ENCODE data around the gene TMEM269.
"Not testable (repeated sequence)": the region's sequence is repeated elsewhere in the genome, so short reads cannot be mapped to it uniquely, and the experiment has no call there.

TMEM269 gene

DNA sequence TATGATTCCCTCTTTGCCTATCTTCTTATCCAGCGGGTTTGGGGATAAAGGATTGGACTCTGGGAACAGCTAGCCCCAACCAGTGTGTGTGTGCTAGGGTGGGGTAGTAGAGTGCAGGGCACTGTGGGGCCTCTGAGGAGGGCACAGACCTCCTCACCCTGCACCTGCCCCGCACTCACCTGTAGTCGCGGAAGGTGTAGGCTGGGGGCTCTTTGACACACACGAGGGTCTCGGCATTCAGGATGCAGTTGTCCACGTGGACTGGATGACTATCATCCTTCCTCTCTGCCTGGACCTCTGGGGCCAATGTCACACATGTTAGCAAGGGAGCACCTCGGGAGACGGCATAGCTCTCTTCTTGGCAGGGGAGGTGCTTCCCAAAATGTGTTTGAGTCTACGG lies 36.8 kb upstream of the TMEM269 start:
- no peak for DNase-seq (ENCODE audit: low read depth, low spot score)

DNA sequence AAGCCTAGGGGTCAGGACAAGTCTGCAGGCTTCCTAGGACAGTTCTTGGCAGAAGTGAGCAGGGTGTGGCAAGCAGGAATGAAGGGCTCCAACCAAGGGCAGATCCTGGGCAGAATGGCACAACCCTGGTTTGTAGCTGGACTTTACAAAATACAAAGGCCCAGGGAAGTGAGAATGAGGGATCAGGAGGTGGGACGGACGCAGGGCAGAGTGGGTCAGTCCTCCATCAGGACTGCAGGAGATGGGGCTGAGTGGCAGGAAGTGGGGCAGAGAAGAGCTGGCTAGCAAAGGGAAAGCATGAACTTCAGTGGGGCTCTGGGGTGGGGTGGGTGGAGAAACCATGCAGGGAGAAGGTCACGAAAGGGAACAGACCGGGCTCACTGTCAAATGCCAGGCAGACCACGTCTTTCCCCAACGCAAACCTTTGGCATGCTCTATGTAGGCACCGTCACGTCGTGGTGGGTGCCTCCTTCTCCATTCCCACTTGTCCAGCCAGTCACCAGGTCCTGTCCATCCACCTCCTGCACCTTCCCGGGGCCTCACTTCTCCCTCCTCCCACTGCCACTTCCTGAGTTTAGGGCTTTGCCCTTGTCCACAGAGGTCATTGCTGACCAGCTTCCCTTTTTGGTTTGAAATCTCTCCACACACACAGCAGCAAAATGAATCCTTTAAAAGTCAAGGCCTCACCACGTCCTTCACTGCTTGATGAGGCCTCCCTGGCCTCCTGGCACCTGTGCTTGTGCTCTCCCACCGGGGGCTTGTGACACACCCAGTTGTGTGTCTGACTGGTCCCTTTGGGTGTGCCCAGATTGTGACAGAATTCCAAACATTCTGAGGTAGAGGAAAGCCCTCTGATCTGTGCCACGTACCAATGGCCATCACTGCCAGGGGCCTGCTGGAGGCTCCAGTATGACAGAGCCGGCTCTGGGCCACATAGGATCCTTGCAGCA lies 36.1 kb upstream of the TMEM269 start:
- no peak for DNase-seq (ENCODE audit: low read depth, low spot score)

GRCh38 chr1:42750041-42750440 lies 34.8 kb upstream of the TMEM269 start:
- DNase-seq (ENCODE audit: low read depth, low spot score) = no peak

DNA sequence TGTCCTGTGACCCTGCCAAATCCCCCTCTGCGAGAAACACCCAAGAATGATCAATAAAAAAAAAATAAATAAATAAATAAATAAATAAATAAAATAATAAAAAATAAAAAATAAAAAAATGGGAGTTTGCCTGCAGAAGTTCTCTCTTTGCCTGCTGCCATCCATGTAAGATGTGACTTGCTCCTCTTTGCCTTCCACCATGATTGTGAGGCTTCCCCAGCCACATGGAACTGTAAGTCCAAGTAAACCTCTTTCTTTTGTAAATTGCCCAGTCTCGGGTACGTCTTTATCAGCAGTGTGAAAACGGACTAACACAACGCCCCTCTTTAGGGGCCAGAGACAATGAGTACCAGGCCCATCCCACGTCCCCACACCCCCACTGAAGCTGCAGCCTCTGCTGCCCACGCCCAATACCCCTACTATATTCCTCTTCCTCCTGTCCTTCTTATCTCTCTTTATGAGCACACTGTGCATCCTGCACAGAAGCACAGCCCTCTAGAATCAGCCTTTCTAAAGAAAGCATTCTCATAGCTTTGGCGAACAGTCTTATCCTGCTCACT lies 33.2 kb upstream of the TMEM269 start:
- not testable (repeated sequence) for DNase-seq (ENCODE audit: low read depth, low spot score)

DNA sequence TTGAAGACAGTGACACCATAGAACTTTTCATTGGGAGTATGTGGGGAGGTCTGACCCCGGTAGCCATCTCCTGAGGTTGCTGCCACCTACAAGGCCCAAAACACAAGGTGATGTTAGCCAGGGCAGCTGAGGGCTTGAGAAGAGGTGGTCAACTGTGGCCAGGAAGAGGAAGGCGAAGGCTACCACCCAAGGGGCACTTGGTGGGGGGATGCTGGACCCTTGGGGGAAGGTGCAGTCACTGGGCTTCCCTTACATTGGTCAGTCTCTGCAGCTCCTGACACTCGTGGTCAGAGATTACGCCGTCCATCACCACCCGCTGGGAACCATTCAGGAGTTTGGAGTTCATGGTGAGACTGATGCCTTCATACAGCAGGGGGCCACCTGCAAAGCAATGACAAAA lies 32.5 kb upstream of the TMEM269 start:
- DNase-seq (ENCODE audit: low read depth, low spot score) = no peak

GRCh38 chr1:42753070-42753469 lies 31.7 kb upstream of the TMEM269 start:
- no peak for DNase-seq (ENCODE audit: low read depth, low spot score)

GRCh38 chr1:42756956-42757891 lies 27.6 kb upstream of the TMEM269 start:
- no peak for DNase-seq (ENCODE audit: low read depth, low spot score)

DNA sequence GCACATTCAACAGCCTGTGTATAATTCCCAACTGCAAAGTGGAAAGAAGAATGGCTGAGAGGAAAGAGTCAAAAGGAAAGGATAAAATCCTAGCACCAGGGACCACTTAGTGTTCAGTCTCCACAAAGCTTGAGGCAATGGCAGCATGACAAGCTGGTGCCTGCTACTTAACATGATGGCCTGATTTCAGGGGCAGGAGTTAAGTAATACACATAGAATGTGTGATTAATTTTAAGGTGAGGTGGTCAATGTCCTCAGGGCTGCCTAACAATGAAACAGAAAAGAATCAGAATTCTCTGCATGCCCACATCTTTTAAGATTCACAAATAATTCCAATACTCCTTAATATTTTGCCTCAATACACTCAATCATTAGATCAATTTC lies 26.9 kb upstream of the TMEM269 start:
- no peak for DNase-seq (ENCODE audit: low read depth, low spot score)

GRCh38 chr1:42758641-42759040 lies 26.1 kb upstream of the TMEM269 start:
- DNase-seq (ENCODE audit: low read depth, low spot score) = no peak

DNA sequence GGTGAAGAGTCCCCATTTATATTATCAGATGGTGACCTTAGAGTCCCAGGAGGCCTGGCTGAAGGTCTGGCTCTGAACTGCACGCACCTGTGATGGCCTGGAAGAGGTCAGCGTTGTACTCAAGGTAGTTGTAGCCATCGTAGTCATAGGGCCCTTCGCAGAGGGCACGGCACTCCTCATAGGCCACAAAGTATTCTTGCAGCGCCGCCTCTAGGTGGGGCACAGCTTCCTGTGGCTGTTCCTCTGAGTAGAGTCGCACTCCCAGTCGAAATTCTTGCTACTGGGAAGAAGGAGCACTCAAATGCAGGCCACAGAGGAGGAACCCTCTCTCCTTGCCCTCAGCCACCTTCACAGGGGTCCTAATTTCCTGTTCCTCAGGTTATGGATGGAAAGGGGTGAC lies 25.7 kb upstream of the TMEM269 start:
- DNase-seq (ENCODE audit: low read depth, low spot score) = no peak

DNA sequence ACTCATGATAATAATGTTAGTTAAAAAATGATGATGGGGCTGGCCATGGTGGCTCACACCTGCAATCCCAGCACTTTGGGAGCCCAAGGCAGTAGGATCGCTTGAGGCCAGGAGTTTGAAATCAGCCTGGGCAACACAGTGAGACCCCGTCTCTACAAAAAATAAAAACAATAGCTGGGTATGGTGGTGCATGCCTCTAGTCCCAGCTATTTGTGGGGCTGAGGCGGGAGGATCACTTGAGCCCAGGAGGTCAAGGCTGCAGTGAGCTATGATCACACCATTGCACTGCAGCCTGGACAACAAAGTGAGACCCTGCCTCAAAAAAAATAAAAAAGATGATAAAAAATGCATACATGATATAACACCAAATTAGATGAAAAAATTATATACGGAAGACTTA lies 23.2 kb upstream of the TMEM269 start:
- DNase-seq (ENCODE audit: low read depth, low spot score) = no peak

DNA sequence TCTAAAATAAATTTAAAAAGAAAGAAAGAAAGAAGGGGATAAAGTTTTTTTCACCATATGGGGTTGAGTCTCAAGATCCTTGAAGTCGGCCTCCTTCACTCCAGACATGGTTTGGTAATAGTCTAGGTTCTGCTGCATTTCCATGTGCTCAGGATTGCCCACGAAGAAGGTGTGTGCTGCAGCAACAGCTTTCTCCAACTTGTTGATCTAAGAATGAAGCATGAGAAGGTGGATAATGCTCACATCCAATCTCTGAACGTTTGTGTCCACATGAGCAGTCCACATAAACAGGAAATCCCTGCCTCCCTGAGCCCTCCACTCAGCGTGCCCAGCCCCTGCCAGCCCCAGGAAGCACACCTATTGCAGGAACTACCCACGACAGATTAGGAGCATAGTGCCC lies 22.5 kb upstream of the TMEM269 start:
- no peak for DNase-seq (ENCODE audit: low read depth, low spot score)

DNA sequence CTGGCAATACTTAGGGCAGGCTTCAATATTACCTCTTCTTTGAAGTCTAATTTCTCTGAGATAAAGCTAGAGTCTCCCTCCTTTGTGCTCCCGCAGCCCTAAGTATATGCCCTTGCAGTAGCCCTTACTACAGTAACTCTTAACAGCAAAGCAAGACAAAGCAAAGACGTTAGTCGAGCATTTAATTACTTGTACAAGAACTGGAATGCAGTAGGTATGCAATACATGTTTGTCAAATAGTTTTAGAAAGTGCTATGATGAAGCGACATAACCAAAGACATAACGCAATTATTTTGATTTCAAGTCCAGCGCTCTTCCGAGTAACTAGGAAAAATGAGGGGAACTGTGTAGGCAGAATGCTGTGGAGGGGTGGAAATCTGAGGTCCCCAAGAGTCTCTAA lies 19.5 kb upstream of the TMEM269 start:
- no peak for DNase-seq (ENCODE audit: low read depth, low spot score)

GRCh38 chr1:42765832-42766740 lies 18.7 kb upstream of the TMEM269 start:
- peak; percentile 48 for DNase-seq (ENCODE audit: low read depth, low spot score)

GRCh38 chr1:42766741-42767509 lies 17.9 kb upstream of the TMEM269 start, which contains the start of the genes C1orf50 and P3H1:
Gene C1orf50 (plus strand): TSS chr1:42767249. CDS start chr1:42767312, 63 bp downstream.
Gene P3H1 (minus strand): TSS chr1:42767028. CDS start chr1:42766971, 57 bp downstream.
- DNase-seq (ENCODE audit: low read depth, low spot score) = peak; percentile 96

- no peak for DNase-seq (ENCODE audit: low read depth, low spot score)
Measured at GRCh38 chr1:42767510-42768000, 17.2 kb upstream of the TMEM269 start.

- no peak for DNase-seq (ENCODE audit: low read depth, low spot score)
Measured at GRCh38 chr1:42768172-42768571, 16.6 kb upstream of the TMEM269 start.

DNA sequence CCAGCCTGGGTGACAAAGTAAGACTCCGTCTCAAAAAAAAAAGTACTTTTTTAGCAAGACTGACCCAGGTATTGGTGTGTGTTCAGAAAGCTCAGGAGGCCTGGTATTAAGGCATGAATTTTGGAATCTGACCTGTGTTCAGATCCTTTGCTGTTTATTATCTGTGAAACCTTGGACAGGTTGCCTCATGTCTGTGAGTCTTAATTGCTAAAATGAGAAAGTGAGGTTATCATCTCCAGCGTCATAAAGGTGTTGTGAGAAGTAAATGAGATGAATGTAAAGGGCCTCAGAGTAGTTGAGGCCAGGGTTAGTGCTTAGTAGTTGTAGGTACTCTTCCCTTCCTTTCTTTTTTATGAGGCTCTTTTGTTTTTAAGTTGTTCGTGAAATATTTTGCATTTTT lies 15.0 kb upstream of the TMEM269 start:
- DNase-seq (ENCODE audit: low read depth, low spot score) = no peak

GRCh38 chr1:42773420-42773819 lies 11.4 kb upstream of the TMEM269 start:
- no peak for DNase-seq (ENCODE audit: low read depth, low spot score)

Measured in iPS DF 19.7 (cell line).